Measurements from ENCODE around the gene PRSS3. TPM values are rescaled to one million over a fixed set of nuclear protein-coding genes. Genes with fewer than 3 reads are reported as not detected.
A peak's percentile ranks its signal among the peaks of the same experiment; 100 is the strongest.
"Not testable (repeated sequence)": the region's sequence is repeated elsewhere in the genome, so short reads cannot be mapped to it uniquely, and the experiment has no call there.

The PRSS3 gene
- total and polyA plus RNA-seq, 9 of the 15 experiments (the other 6 are each of a cell fraction or from before 2014, with no cell fraction given), result 0.35 to 0.42 TPM; not detected in 7

- H3K36me3 ChIP-seq (ENCODE audit: control insufficient read depth, insufficient read depth, low read length); CTCF ChIA-PET (ENCODE audit: low intra/inter-chr PET ratio); H3K79me2 ChIP-seq (ENCODE audit: control insufficient read depth, insufficient read depth, low read length); FAIRE-seq; H3K27me3 ChIP-seq (ENCODE audit: control insufficient read depth in 2 of 2, insufficient read depth in 2 of 2, low read length in 2 of 2); in situ Hi-C loops (cut with MboI); H3K4me3 ChIP-seq; H3K9me3 ChIP-seq (replicated peaks; ENCODE audit: control insufficient read depth, insufficient read depth, low read depth, low read length); H3K4me2 ChIP-seq (ENCODE audit: insufficient read depth, low read length); H3K9me1 ChIP-seq (ENCODE audit: control insufficient read depth, insufficient read depth, low read length); BruUV-seq (replicated peaks); H3K9ac ChIP-seq (ENCODE audit: insufficient read depth in 1 of 2, low read depth in 2 of 2, low read length in 2 of 2); H3K4me1 ChIP-seq (replicated peaks in 1 of 2; ENCODE audit: control insufficient read depth in 2 of 2, insufficient read depth in 2 of 2, low read length in 2 of 2); intact Hi-C loops (cut with micrococcal nuclease); H4K20me1 ChIP-seq (replicated peaks; ENCODE audit: control insufficient read depth, insufficient read depth, low read length): not testable (repeated sequence)
- Histone ChIP-seq H2AFZ (ENCODE audit: low read depth, low read length) (peak overlapping the region; percentile 64), H3K27ac (ENCODE audit: extremely low read depth, low read depth, low read length) (0 out of 3 replicates have a peak overlapping the region, but pooled peaks have one; percentile 4)
- WGBS (ENCODE audit: insufficient coverage, low coverage, missing lambda C conversion rate), result no CpG with 5 or more reads among the region's 2 CpGs
- POLR2A ChIA-PET, result interaction anchor here (0.6 kb wide), 1 partner anchor 41 kb away, joined by 3 read pairs; no protein-coding TSS in a partner anchor
- DNase-seq (ENCODE audit: extremely low read depth in 1 of 4, low spot score in 3 of 4) (peak in 1 of 4 experiments; percentile 15), ATAC-seq (peak; percentile 69)
- TF ChIP-seq C11orf30 (IDR thresholded peaks at IDR 0.05; ENCODE audit: low read depth) (peak; percentile 60), MAFF (IDR thresholded peaks at IDR 0.05; ENCODE audit: low read length) (peak; percentile 17; the same call in 1 of the 2 replicates), FOXK2 (conservative IDR thresholded peaks at IDR 0.05 in 1 of 2, IDR thresholded peaks at IDR 0.05 in 1 of 2; ENCODE audit: low read depth in 2 of 2) (0 out of 4 replicates have a peak, but pooled peaks of 1 of the 2 experiments have one; percentile 22), FOXA3 (CRISPR knock-in tag; conservative IDR thresholded peaks at IDR 0.05 in 1 of 2, IDR thresholded peaks at IDR 0.05 in 1 of 2) (0 out of 4 replicates have a peak, but pooled peaks of 1 of the 2 experiments have one; percentile 43), NFE2 (IDR thresholded peaks at IDR 0.05; ENCODE audit: low read depth) (peak; percentile 60), MAFG (tag; conservative IDR thresholded peaks at IDR 0.05) (0 out of 2 replicates have a peak, but pooled peaks have one; percentile 15), CTBP1 (IDR thresholded peaks at IDR 0.05; ENCODE audit: borderline replicate concordance) (peak; percentile 27; the same call in 1 of the 2 replicates)
Observed at GRCh38 chr9:33807156-33807555, 11.8 kb downstream of the PRSS3 start.

GRCh38 chr9:33808979-33809322 is 13.6 kb downstream of the PRSS3 start:
- H3K27me3 ChIP-seq (ENCODE audit: control insufficient read depth in 2 of 2, insufficient read depth in 2 of 2, low read length in 2 of 2); H3K9me1 ChIP-seq (ENCODE audit: control insufficient read depth, insufficient read depth, low read length); H4K20me1 ChIP-seq (replicated peaks; ENCODE audit: control insufficient read depth, insufficient read depth, low read length); H3K79me2 ChIP-seq (ENCODE audit: control insufficient read depth, insufficient read depth, low read length); H3K4me3 ChIP-seq; H3K4me1 ChIP-seq (replicated peaks in 1 of 2; ENCODE audit: control insufficient read depth in 2 of 2, insufficient read depth in 2 of 2, low read length in 2 of 2); POLR2A ChIA-PET; H3K27ac ChIP-seq (ENCODE audit: extremely low read depth, low read depth, low read length); ATAC-seq; intact Hi-C loops (cut with micrococcal nuclease); H3K4me2 ChIP-seq (ENCODE audit: insufficient read depth, low read length); CTCF ChIA-PET (ENCODE audit: low intra/inter-chr PET ratio); BruUV-seq (replicated peaks); H3K36me3 ChIP-seq (ENCODE audit: control insufficient read depth, insufficient read depth, low read length); DNase-seq (ENCODE audit: extremely low read depth in 1 of 4, low spot score in 3 of 4); H2AFZ ChIP-seq (ENCODE audit: low read depth, low read length); H3K9ac ChIP-seq (ENCODE audit: insufficient read depth in 1 of 2, low read depth in 2 of 2, low read length in 2 of 2); FAIRE-seq; in situ Hi-C loops (cut with MboI); H3K9me3 ChIP-seq (replicated peaks; ENCODE audit: control insufficient read depth, insufficient read depth, low read depth, low read length): not testable (repeated sequence)
- WGBS (ENCODE audit: insufficient coverage, low coverage, missing lambda C conversion rate), result 17% methylated on average over 1 of the region's 1 CpG
